ENCODE measurements around the gene STOX1. TPM values are rescaled to one million over a fixed set of nuclear protein-coding genes. Genes with fewer than 3 reads are reported as not detected.
"Not testable (repeated sequence)": the region's sequence is repeated elsewhere in the genome, so short reads cannot be mapped to it uniquely, and the experiment has no call there.

The STOX1 gene
- total RNA-seq, 2 donors from 2014 or later = 0.24 to 0.32 TPM

DNA sequence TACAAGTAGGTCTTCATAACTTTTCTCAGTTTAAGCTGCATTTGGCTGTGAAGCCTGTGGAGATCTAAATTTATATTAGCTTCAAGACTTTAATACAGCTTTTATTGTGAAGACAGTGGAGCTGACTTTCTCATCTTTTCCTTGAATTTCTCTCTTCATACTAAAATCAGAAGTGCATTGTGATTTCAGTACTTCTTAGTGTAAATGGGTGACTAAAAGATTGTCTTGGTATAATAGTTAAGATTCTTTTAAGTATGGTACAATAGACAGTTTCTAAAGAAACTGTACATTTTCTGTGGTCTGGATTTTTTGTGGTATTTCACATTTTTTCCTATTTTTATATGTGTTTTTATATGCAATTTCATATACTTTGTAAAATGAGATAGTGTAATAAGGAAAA, 107.7 kb downstream of the STOX1 start:
- intact Hi-C loops (cut with DNase I) = no loop called here
- no peak for DNase-seq (ENCODE audit: low spot score)

DNA sequence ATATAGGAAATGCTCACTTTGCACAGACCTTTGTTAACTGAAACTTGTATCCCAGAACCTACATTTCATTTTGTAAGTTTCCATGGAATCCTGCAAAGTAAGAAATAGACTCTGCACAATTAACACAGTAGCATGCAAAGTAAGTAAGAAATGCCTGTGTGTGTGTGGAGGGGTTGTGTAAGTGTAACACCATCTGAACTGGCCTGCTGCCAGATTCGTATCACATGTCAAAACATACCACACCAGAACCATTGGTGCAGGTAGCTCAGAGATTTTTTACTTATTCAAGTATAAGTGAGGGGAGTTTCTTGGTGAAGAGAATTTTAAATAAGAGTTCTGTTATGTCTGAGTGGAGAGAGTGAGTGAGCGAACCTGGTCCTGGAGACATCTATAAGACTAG, 110.8 kb downstream of the STOX1 start:
- no peak for DNase-seq (ENCODE audit: low spot score)

DNA sequence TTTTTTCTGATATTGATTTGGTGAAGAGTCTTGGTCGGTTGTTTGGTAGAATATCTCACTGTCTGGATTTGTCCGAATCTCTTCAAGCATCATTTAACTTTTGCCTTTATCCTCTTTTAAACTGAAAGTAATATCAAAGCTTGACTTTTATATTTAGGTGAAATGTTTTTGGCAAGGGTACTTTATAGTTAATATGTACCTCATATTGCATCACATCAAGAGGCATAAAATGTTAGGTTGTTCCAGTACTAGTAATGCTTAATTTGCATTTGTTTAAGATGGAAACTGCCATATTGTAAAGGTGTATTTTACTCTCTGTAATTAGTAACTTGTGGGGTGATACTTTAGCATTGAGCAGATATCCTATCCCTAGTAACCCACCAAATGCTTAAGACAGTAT, 111.6 kb downstream of the STOX1 start:
- no peak for DNase-seq (ENCODE audit: low spot score)
- intact Hi-C loops (cut with DNase I) = no loop called here

More for the DNA sequence above, 110.8 kb downstream of the STOX1 start:
- intact Hi-C loops (cut with DNase I) = no loop called here

DNA sequence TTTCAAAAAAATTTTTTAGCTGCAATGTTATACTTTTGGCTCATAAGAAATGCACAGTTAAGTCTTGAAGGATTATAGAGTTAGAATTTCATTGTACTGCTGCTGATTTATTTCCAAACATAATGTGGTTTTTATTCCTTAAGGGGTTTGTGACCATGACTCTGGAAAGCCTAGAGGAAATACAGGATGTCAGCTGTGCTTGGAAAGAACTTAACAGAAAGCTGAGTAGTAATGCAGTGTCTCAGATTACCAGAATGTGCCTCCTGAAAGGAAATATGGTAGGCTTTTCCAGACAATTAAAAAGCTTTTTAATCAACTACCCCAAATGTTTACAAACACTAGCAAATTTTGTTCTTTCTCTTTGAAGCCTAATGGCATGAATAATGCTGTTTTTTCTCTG, 113.6 kb downstream of the STOX1 start:
- DNase-seq (ENCODE audit: low spot score); intact Hi-C loops (cut with DNase I): not testable (repeated sequence)

Other genes with a start within 250 kb of the STOX1 start
- gene CCAR1, start 106.3 kb upstream of the STOX1 start, total RNA-seq = 10 to 100 TPM; 45.2 to 49.3 TPM
- 10 to 100 TPM; 39.3 to 45.6 TPM for gene DDX50, start 73.8 kb downstream of the STOX1 start, total RNA-seq
- 10 to 100 TPM; 37.4 to 55.7 TPM for gene DDX21, start 128.6 kb downstream of the STOX1 start, total RNA-seq
- gene KIFBP, start 161.3 kb downstream of the STOX1 start, total RNA-seq = 10 to 100 TPM; 23.8 to 26.3 TPM